D341Med (cell line): ENCODE results near the gene EMC9.

Source experiments
- DNase-seq: peaks from one replicate; pipeline ENCODE4 v3.0.0; 2012; ENCODE audit warnings: low spot score

EMC9 gene

GRCh38 chr14:24131549-24131966 is 9.8 kb downstream of the EMC9 start:
- no peak for DNase-seq

DNA sequence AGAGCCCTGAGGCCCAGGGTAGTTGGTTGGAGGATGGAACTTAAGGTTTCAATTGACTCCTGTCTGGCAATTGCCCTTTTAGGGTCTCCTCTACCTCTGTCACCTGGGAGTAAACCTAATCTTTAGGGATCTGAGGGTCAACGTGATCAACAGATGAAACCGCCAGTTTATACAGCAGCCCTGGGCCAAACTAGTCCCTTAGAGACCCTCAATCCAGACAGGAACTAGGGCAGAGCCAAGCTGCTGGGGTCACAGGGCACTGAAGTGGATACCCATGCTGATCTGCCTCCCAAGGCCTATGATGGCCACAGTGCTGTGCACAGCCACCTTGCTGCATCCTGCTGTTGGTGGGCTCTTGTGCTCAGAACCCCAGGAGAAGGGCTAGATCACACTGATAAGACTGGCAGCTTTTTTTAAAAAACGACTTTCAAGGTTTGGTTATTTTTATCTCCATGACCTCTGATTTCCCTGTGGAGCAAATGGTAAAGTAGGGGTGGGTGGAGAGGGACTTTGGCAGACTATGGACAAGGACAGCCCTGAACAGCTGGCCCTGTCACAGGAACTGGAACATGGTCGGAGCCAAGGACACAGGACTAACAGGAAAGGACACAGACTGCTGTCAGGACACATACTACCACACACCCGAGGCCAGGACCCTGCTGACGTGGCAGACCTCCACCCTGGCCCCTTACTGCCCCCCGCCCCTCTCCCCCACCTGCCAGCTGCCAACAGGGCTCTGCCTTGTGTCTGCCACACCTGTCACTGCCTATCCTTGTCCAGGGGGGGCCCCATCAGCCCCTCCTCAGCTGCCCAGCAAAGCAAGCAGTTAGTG is 10.5 kb downstream of the EMC9 start:
- no peak for DNase-seq

DNA sequence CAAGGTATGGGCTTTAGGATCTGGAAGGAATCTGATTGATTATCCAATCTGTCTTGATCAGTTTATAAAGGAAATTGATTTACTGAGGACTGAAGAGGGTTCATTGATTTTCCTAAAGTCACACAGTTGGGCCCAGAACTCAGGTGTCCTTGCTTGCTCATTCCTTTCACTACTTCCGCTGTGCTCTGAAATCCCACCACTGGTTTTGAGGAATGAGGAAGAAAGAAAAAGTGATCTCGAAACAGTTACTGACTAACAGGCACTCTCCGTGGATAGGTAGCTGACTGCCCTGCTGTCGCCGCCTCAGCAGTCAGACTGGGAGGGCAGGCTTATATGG is 11.0 kb downstream of the EMC9 start, which contains the start of gene FITM1:
FITM1 (plus strand) TSS at position 280 of the 337 bp plus-strand sequence. CDS start 905 bp downstream, outside the sequence.
- no peak for DNase-seq

DNA sequence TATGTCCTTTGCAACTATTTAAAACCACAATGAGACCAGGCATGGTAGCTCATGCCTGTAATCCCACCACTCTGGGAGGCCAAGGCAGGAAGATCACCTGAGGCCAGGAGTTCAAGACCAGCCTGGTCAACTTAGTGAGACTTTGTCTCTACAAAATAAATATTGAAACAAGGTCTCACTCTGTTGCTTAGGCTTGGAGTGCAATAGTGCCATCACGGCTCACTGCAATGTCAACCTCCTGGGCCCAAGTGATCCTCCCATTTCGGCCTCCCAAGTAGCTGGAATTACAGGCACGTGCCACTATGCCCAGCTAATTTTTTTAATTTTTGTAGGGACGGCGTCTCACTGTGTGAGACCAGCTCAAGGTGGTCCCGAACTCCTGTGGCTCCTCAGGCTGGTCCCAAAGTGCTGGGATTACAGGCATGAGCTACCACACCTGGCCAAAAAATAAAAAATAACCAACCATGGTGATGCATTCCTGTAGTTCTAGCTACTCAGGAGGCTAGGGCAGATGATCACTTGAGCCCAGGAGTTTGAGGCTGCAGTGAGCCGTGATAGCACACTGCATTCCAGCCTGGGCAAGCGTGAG is 11.9 kb downstream of the EMC9 start:
- no peak for DNase-seq

DNA sequence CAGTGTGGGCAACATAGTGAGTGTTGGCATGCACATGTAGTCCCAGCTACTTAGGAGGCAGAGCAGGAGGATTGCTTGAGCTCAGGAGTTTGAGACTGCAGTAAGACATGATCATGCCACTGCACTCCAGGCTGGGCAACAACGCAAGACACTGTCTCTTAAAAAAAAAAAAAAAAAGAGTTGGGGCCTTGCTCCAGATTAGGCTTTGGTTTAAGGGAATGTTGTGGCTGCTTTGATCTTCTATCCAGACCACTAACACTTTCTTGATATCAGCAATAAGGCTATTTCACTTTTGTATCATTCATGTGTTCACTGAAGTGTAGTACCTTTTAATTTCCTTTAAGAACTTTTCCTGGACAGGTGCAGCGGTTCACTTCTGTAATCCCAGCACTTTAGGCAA is 13.7 kb downstream of the EMC9 start:
- no peak for DNase-seq

GRCh38 chr14:24126939-24127338 is 14.5 kb downstream of the EMC9 start:
- DNase-seq: no peak

DNA sequence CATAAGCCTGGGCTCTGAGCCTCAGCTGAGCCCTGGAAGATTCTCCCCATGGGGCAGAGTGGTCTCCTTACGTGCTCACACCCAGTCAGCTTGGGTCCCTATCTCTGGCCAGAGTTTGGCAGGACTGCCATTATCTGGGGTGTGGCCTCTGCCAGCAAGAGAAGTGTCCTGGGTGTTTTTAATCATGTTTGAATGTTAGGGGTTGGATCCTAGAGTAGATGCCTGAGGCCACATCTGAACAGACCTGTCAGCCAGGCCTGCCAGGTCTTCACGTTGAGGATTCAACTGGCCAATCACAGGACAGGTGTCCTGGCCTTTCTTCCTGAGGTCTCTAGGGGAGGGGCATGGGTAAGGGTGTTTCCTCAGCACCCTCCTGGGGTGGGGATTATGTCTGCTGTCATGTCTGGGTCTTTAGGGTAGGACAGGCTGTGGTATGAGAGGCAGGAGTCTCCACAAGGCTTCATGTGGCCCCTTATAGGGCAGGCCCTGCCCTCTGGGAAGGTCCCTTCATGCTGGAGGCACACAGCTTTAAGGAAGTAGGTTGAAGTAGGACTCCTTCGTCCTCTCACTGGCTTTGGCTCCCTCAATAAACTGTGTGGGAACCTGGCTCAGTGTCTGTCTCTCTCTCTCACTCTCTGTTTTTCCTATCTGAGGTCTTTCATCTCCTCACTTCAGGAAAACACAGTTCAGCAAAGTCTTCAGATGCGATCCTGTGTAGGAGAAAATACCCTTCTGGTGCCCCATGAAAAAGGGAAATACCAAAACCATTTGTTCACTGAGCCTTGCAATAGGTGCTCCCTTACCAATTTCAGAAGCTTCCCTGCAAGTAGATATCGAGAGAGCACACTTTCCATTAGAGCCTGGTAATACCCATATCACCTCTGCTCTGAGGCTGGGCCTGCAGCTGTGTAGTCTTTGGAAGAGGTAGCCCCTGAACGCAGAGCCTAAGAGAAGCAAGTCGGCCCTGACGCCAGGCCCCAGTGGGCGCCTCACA is 17.7 kb downstream of the EMC9 start:
- no peak for DNase-seq

DNA sequence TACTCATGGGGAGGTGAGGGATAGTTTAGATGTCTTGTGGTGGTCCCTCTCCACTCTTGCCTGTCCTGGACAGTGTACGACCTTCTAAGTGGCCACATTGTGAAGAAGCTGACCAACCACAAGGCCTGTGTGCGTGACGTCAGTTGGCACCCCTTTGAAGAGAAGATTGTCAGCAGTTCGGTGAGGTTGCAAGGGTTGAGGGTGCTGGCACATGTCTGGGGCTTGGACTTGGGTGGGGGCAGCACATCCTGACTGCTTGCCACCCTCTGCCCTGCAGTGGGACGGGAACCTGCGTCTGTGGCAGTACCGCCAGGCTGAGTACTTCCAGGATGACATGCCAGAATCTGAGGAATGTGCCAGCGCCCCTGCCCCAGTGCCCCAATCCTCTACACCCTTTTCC is 18.5 kb downstream of the EMC9 start:
- DNase-seq: no peak

GRCh38 chr14:24122416-24122815 is 19.0 kb downstream of the EMC9 start:
- no peak for DNase-seq

- DNase-seq: no peak
Observed at GRCh38 chr14:24121210-24121609, 20.2 kb downstream of the EMC9 start.

- DNase-seq: no peak
Observed at GRCh38 chr14:24119691-24120090, 21.7 kb downstream of the EMC9 start.

DNA sequence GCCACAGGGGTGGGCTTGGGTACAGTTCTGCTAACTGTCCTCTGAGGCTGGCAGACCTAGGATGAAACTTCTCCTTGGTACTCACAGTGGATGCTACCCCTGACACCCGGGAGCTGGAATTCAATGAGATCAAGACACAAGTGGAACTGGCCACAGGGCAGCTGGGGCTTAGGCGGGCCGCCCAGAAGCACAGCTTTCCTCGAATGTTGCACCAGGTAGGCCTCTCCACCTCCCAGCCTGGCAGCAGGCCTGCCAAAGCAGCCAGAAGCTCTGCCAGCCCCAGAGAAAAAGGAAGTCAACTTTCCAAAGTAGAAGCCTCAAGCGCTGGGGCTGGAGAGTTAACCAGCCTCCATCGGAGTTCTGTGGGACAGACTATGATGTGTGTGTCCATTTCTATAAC is 24.2 kb downstream of the EMC9 start:
- DNase-seq: no peak

DNA sequence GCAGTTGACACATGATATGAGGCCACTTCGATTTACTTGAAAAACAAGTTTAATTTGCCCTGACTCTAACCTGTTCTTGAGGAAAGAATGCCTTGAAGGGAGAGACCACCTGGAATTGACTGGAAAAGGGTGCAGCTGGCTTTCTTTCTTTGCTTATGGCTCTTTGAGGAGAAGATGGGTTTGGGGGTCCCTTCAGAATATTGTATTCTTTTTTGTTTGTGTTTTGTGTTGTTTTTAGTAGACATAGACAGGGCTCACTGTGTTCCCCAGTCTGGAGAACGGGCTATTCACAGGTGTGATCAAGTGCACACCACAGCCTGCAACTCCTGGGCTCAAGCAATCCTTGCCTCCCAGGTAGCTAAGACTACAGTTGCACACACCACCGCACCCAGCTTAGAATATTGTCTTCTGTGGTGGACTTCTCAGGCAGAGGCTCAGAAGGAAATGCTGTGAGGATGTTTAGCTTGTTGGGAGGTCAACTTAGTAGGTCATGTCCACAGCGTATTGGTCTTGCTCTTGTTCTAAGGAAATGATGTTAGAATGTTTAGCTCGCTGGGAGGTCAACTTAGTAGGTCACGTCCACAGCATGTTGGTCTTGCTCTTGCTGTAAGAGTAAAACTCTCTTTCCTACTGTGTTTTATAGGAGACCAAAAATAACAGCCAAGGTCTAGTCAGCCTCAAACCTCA is 25.1 kb downstream of the EMC9 start:
- DNase-seq: no peak

GRCh38 chr14:24115422-24116127 is 25.8 kb downstream of the EMC9 start:
- DNase-seq: no peak

GRCh38 chr14:24114532-24115421 is 26.6 kb downstream of the EMC9 start, which contains the start of the genes DCAF11 and NRL:
Gene DCAF11, plus strand, starts transcription at chr14:24114777. Its CDS starts 818 bp downstream, at chr14:24115595.
Gene NRL, minus strand, starts transcription at chr14:24114949. Its CDS starts 32,101 bp downstream, at chr14:24082848.
- DNase-seq: peak; percentile 95

- DNase-seq: peak; percentile 85
Observed at GRCh38 chr14:24113801-24114531, 27.4 kb downstream of the EMC9 start.

- no peak for DNase-seq
Observed at GRCh38 chr14:24113379-24113800, 28.0 kb downstream of the EMC9 start.

- DNase-seq: no peak
Observed at GRCh38 chr14:24110523-24110922, 30.9 kb downstream of the EMC9 start.

DNA sequence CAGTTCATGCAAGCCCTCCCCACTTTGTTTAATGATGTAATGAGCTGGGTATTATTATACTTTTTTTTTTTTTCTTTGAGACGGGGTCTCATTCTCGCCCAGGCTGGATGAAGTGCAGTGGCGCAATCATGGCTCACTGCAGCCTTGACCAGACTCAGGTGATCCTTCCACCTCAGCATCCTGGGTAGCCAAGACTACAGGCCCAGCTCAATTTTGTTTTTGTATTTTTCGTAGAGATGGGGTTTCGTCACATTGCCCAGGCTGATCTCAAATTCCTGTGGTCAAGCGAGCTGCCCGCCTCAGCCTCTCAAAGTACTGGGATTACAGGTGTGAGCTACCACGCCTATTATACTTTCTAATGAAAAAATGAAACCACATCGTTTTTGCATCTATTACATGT is 31.3 kb downstream of the EMC9 start:
- DNase-seq: no peak
